Measurements from ENCODE around the gene TNS1. TPM values are rescaled to one million over a fixed set of nuclear protein-coding genes. Genes with fewer than 3 reads are reported as not detected.

The TNS1 gene
- total RNA-seq, 6 experiments from 2014 or later = 113 to 139 (median 126) TPM

DNA sequence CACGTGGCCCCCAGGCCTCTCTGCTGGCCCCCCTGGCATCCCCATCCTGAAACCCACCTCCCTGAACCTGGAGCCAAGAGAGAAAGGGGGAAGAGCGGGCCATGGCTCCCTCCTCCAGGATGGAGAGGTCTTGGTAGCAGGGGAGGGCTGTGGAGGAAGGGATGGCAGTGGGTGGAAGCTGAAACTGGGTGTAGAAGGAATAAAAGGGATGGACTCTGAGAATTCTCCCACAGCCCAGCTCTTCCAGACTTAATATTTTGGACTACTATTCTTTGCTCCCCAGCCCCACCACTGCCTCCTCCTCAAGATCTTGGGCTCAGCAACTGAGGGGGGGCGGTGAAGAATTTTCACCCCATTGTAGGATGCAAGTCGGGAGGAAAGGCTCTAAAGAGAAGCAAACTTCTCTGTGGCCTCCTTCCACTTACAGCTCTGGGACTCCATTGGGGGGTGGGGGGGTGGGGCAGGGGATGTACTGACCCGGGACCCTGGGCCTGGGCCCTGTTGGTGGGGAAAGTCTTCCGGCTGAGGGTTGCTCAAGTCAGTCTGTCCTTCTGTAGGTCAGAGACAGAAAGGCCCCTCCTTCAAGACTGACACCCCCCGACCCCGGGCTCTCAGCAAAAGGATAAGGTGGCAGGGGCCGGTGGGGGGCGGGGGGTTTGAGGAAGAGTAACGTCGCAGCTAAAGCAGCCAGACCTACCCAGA is 501 bp downstream of the TNS1 start:
- peaks cover 18% of the 10 kb centered on the region for H3K36me3 Mint-ChIP-seq (ENCODE audit: low read depth)
- DNase-seq = no peak
- H3K27me3 Mint-ChIP-seq (ENCODE audit: insufficient read depth) = peaks cover 1% of the 10 kb centered on the region
- TF ChIP-seq, protein P1, sequence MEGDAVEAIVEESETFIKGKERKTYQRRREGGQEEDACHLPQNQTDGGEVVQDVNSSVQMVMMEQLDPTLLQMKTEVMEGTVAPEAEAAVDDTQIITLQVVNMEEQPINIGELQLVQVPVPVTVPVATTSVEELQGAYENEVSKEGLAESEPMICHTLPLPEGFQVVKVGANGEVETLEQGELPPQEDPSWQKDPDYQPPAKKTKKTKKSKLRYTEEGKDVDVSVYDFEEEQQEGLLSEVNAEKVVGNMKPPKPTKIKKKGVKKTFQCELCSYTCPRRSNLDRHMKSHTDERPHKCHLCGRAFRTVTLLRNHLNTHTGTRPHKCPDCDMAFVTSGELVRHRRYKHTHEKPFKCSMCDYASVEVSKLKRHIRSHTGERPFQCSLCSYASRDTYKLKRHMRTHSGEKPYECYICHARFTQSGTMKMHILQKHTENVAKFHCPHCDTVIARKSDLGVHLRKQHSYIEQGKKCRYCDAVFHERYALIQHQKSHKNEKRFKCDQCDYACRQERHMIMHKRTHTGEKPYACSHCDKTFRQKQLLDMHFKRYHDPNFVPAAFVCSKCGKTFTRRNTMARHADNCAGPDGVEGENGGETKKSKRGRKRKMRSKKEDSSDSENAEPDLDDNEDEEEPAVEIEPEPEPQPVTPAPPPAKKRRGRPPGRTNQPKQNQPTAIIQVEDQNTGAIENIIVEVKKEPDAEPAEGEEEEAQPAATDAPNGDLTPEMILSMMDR (IDR thresholded peaks at IDR 0.05) = no peak
- H3K4me3 Mint-ChIP-seq = peak overlapping the region; percentile 90
- H3K27ac Mint-ChIP-seq = peak overlapping the region; percentile 83
- peaks cover 93% of the 10 kb centered on the region for H3K4me1 Mint-ChIP-seq (ENCODE audit: low read depth)
- no peaks in the 10 kb centered on the region; the same call in 1 of the 2 replicates for H3K9me3 Mint-ChIP-seq

DNA sequence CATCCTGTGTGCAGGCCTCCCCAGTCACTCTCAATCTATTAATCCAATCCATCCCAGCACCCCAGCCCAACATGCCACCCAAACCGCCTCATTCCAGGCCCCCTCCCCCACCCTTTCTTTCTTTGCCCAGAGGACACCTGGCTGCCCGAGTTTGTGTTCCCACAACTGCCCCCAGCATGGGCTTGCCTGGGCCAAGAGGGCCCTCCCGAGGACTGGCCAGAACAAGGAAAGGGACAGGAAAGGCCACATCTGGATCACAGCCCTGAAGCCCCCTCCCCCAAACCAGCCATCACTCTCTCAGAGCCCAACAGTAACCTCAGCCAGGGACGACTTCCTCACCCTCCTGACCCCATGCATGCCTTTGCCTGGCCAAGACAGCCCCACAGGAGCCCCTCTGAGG is 1.2 kb downstream of the TNS1 start:
- peaks cover 93% of the 10 kb centered on the region for H3K4me1 Mint-ChIP-seq (ENCODE audit: low read depth)
- H3K4me3 Mint-ChIP-seq = peak overlapping the region; percentile 90
- no peak for DNase-seq
- H3K27me3 Mint-ChIP-seq (ENCODE audit: insufficient read depth) = peaks cover 1% of the 10 kb centered on the region
- TF ChIP-seq, protein P1 (IDR thresholded peaks at IDR 0.05) = no peak
- H3K36me3 Mint-ChIP-seq (ENCODE audit: low read depth) = peaks cover 22% of the 10 kb centered on the region
- no peaks in the 10 kb centered on the region; the same call in 1 of the 2 replicates for H3K9me3 Mint-ChIP-seq
- H3K27ac Mint-ChIP-seq = peak overlapping the region; percentile 83

DNA sequence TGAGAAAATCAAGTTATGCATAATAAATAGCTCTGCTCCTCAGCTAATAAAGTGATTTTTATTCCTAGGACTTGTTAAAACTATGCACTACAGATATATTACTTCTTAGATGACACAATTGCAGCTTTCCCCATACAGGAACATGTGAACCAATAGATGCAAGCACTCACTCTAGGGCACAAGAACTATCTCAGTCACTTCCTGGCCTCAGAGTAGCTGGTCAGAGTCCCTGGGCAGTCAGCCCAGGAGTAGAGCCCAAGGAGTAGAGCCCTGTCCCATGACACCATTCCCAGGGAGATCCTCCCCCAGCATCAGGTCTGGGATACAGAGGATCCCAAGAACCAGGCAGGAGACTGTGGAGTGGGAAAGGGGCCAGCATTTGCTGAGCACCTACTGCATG is 2.7 kb downstream of the TNS1 start:
- H3K36me3 Mint-ChIP-seq (ENCODE audit: low read depth) = peaks cover 22% of the 10 kb centered on the region

DNA sequence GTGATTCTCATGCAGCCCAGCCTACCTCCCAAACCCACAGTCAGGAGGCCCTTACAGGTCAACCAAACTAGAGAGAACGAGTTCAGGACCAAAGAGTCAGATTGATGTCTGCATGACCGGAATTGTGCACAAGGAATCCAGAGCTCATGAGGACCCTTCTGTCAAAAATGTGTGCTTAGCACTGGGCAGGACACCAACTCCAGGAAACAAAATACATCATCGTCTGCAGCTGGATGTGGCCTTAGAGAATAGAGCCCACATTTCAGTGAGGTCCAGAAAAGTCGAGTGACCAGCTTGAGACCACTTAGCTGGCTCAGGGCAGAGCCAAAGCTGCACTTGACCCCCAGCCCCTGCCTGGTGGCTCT is 3.2 kb downstream of the TNS1 start:
- peaks cover 22% of the 10 kb centered on the region for H3K36me3 Mint-ChIP-seq (ENCODE audit: low read depth)
- TF ChIP-seq, protein P1 (IDR thresholded peaks at IDR 0.05) = no peak
- no peak for DNase-seq
- peak overlapping the region; percentile 90 for H3K4me3 Mint-ChIP-seq
- no peaks in the 10 kb centered on the region; the same call in none of the 2 replicates for H3K27me3 Mint-ChIP-seq (ENCODE audit: insufficient read depth)
- peak overlapping the region; percentile 96 for H3K27ac Mint-ChIP-seq
- H3K9me3 Mint-ChIP-seq = no peaks in the 10 kb centered on the region; the same call in 1 of the 2 replicates
- H3K4me1 Mint-ChIP-seq (ENCODE audit: low read depth) = peaks cover 93% of the 10 kb centered on the region

More for the DNA sequence above, 2.7 kb downstream of the TNS1 start:
- Mint-ChIP-seq H3K9me3 (no peaks in the 10 kb centered on the region; the same call in 1 of the 2 replicates), H3K4me3 (peak overlapping the region; percentile 90), H3K4me1 (ENCODE audit: low read depth) (peaks cover 93% of the 10 kb centered on the region), H3K27me3 (ENCODE audit: insufficient read depth) (peaks cover 1% of the 10 kb centered on the region), H3K27ac (peak overlapping the region; percentile 96)
- peak; percentile 84 for DNase-seq
- TF ChIP-seq, protein P1 (IDR thresholded peaks at IDR 0.05) = no peak

DNA sequence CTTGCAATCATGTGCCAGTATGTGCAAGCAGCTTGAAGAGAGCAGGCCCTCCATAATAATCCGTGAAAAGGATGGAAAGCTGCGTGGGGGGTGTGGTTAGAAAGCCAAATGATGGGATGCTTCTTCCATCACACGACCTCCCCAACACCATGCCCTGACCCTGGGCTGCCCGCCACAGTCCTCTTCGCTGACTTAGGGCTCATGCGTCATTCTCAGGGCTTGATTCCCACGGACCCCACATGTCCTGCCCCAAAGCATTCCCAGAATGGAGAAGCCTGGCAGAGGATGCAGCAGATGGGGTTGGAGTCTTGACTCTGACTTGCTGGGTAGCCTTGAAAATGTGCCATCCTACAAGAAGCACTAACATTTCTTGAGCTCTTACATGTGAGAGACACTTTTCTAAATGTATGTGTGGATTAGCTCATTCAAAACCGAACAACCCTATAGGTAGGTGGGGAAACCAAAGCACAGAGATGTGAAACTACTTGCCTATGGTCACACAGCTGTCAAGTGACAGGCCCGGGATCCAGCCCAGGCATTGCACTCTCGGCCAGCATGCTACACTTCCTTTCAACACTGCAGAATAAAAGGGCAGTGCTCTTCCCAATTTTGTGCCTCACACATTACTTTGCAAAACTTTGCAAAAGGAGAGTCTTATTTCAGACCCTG is 3.7 kb downstream of the TNS1 start:
- TF ChIP-seq, protein P1 (IDR thresholded peaks at IDR 0.05) = no peak
- H3K4me1 Mint-ChIP-seq (ENCODE audit: low read depth) = peaks cover 93% of the 10 kb centered on the region
- DNase-seq = no peak
- H3K36me3 Mint-ChIP-seq (ENCODE audit: low read depth) = peaks cover 22% of the 10 kb centered on the region
- no peaks in the 10 kb centered on the region; the same call in none of the 2 replicates for H3K27me3 Mint-ChIP-seq (ENCODE audit: insufficient read depth)
- peak overlapping the region; percentile 90 for H3K4me3 Mint-ChIP-seq
- H3K9me3 Mint-ChIP-seq = no peaks in the 10 kb centered on the region; the same call in 1 of the 2 replicates
- peak overlapping the region; percentile 96 for H3K27ac Mint-ChIP-seq

All from HFFc6 (cell line).